ENCODE results near the gene YKT6. TPM values are rescaled to one million over a fixed set of nuclear protein-coding genes. Genes with fewer than 3 reads are reported as not detected.
"Not testable (repeated sequence)": the region's sequence is repeated elsewhere in the genome, so short reads cannot be mapped to it uniquely, and the experiment has no call there.

The YKT6 gene
- total RNA-seq: 75.0 and 78.9 TPM in 2 replicates

GRCh38 chr7:44200699-44201461 lies at the start of gene YKT6:
YKT6 (plus strand) TSS chr7:44200978; CDS start chr7:44201136, 158 bp downstream.
- DNase-seq (ENCODE audit: low read depth in 2 of 2): peak; percentile 94 to 96

- DNase-seq (ENCODE audit: low read depth in 2 of 2): no peak
These were observed 48.8 kb upstream of the YKT6 start for GRCh38 chr7:44151956-44152355.

GRCh38 chr7:44152971-44153947 lies 47.5 kb upstream of the YKT6 start:
- DNase-seq (ENCODE audit: low read depth in 2 of 2): no peak

GRCh38 chr7:44153948-44154335 lies 46.8 kb upstream of the YKT6 start:
- no peak for DNase-seq (ENCODE audit: low read depth in 2 of 2)

- DNase-seq (ENCODE audit: low read depth in 2 of 2): no peak
These were observed 46.1 kb upstream of the YKT6 start for GRCh38 chr7:44154703-44155102.

GRCh38 chr7:44155191-44156185 lies 45.3 kb upstream of the YKT6 start:
- no peak for DNase-seq (ENCODE audit: low read depth in 2 of 2)

- DNase-seq (ENCODE audit: low read depth in 2 of 2): no peak
These were observed 44.2 kb upstream of the YKT6 start for GRCh38 chr7:44156453-44157010.

- DNase-seq (ENCODE audit: low read depth in 2 of 2): no peak
These were observed 43.4 kb upstream of the YKT6 start for GRCh38 chr7:44157116-44158080.

- DNase-seq (ENCODE audit: low read depth in 2 of 2): no peak
These were observed 42.5 kb upstream of the YKT6 start for GRCh38 chr7:44158096-44158872.

- no peak for DNase-seq (ENCODE audit: low read depth in 2 of 2)
These were observed 41.7 kb upstream of the YKT6 start for GRCh38 chr7:44158873-44159631.

GRCh38 chr7:44159824-44160630 lies 40.8 kb upstream of the YKT6 start:
- DNase-seq (ENCODE audit: low read depth in 2 of 2): no peak

GRCh38 chr7:44161371-44161770 lies 39.4 kb upstream of the YKT6 start:
- no peak for DNase-seq (ENCODE audit: low read depth in 2 of 2)

- DNase-seq (ENCODE audit: low read depth in 2 of 2): no peak
These were observed 38.6 kb upstream of the YKT6 start for GRCh38 chr7:44162179-44162578.

GRCh38 chr7:44162785-44163395 lies 37.9 kb upstream of the YKT6 start:
- no peak for DNase-seq (ENCODE audit: low read depth in 2 of 2)

- no peak for DNase-seq (ENCODE audit: low read depth in 2 of 2)
These were observed 37.2 kb upstream of the YKT6 start for GRCh38 chr7:44163591-44163990.

- DNase-seq (ENCODE audit: low read depth in 2 of 2): no peak
These were observed 32.9 kb upstream of the YKT6 start for GRCh38 chr7:44167920-44168319.

GRCh38 chr7:44171901-44172300 lies 28.9 kb upstream of the YKT6 start:
- not testable (repeated sequence) for DNase-seq (ENCODE audit: low read depth in 2 of 2)

Data from lung microvascular endothelial cell (primary cell).